SU-DHL-6 (cell line): Measurements from ENCODE around the gene CD6.

Experiments used
- H2AFZ ChIP-seq: fragments of 200-600 bp; sonication (generic); 2 replicates; pipeline ENCODE4 v1.6.1; 2014; ENCODE audit warnings: low read depth, mild to moderate bottlenecking, moderate library complexity, mixed read lengths, antibody characterized with exemption, low read length; ENCODE audit not compliant: severe bottlenecking
- H3F3A ChIP-seq: fragments of 200-600 bp; shearing (Covaris generic); 2 replicates; pipeline ENCODE4 v1.6.0; 2016; ENCODE audit warnings: antibody characterized with exemption, mild to moderate bottlenecking; ENCODE audit not compliant: insufficient read depth
- H3K27ac ChIP-seq: fragments of 200-600 bp; sonication (generic); 2 replicates; pipeline ENCODE4 v1.5.1; 2016; ENCODE audit warnings: low read depth, mild to moderate bottlenecking, low read length, moderate library complexity, mixed read lengths
- H3K27me3 ChIP-seq: fragments of 200-600 bp; sonication (generic), shearing (Covaris generic); 2 replicates; pipeline ENCODE4 v1.6.0; 2014; ENCODE audit warnings: mild to moderate bottlenecking, low read length
- H3K36me3 ChIP-seq: fragments of 200-600 bp; sonication (generic); 2 replicates; pipeline ENCODE4 v1.6.1; 2014; ENCODE audit warnings: mild to moderate bottlenecking, low read length, mixed read lengths
- H3K4me2 ChIP-seq: fragments of 300-600, 200-600 bp; shearing (Covaris generic), sonication (generic); 2 replicates; pipeline ENCODE4 v1.6.0; 2014; ENCODE audit warnings: low read length, low read depth, mild to moderate bottlenecking; ENCODE audit not compliant: poor library complexity, severe bottlenecking
- H3K4me3 ChIP-seq: fragments of 200-600 bp; sonication (generic); 2 replicates; pipeline ENCODE4 v1.5.1; 2014; ENCODE audit warnings: antibody characterized with exemption, low read length, mild to moderate bottlenecking, mixed read lengths; ENCODE audit not compliant: insufficient read depth, poor library complexity, severe bottlenecking
- H3K79me2 ChIP-seq: fragments of 200-600 bp; sonication (generic); 2 replicates; pipeline ENCODE4 v1.6.1; 2014; ENCODE audit warnings: mild to moderate bottlenecking, low read length, moderate library complexity; ENCODE audit not compliant: insufficient read depth
- H3K9ac ChIP-seq: fragments of 200-600 bp; sonication (generic); 2 replicates; pipeline ENCODE4 v1.7.0; 2014; ENCODE audit warnings: mild to moderate bottlenecking, low read length
- H3K9me2 ChIP-seq: fragments of 200-600 bp; sonication (generic); replicated peaks from 2 replicates; pipeline ENCODE4 v1.6.1; 2014; ENCODE audit warnings: low read length; ENCODE audit not compliant: insufficient read depth
- H3K9me3 ChIP-seq: fragments of 200-600 bp; sonication (generic); 2 replicates; pipeline ENCODE4 v1.6.1; 2014; ENCODE audit warnings: low read length, mixed read lengths; ENCODE audit not compliant: insufficient read depth
- H4K20me1 ChIP-seq: fragments of 200-600 bp; sonication (generic); 2 replicates; pipeline ENCODE4 v1.6.1; 2014; ENCODE audit warnings: low read depth, mild to moderate bottlenecking, antibody characterized with exemption, low read length, moderate library complexity, mixed read lengths
- EZH2phosphoT487 ChIP-seq: fragments of 200-600 bp; sonication (generic), shearing (Covaris generic); conservative IDR thresholded peaks from 2 replicates; pipeline ENCODE4 v1.6.1; 2018; ENCODE audit warnings: mild to moderate bottlenecking, antibody characterized with exemption, low read length, moderate library complexity, mixed read lengths
- TF ChIP-seq, protein P1 (sequence below): fragments of 200-600 bp; sonication (generic); IDR thresholded peaks from one replicate; pipeline ENCODE4 v1.5.1; 2017; ENCODE audit warnings: antibody characterized with exemption, mild to moderate bottlenecking, low read length, moderate library complexity; ENCODE audit not compliant: insufficient read depth, poor library complexity, severe bottlenecking

Gene CD6

DNA sequence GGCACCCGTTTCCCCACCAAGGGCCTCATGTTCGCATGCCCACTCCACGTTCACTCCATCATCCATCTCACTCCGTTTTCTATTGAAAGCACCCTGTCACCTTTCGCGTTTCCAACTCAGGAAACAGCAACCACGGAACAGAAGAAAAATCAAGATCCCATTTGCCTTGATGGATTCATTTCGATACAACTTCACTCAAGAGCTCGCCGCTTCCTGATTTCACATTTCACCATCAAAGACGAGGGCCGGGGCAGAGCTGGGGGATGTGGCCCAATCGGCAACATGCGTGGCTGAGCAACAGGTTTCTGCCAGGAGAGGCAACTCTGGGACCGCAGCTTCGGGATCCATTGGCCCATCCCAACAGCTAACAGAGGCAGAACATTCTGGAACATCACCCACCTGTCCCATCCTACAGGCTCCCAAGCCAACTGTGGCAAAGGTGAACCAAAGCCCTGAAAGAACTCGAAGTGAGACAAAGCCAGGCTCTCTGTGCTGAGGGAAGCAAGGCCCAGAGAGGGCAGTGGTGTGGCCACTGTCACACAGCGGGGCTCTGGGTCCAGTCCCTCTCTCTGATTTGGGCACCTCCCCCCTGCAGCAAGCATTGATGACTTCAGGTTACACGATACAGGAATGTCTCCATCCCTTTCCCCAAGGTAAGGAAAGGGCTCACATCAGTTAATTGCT, 94.6 kb downstream of the CD6 start:
- Histone ChIP-seq H3F3A (peaks cover 4% of the 10 kb centered on the region; the same call in 1 of the 2 replicates), H3K4me3 (no peak overlapping the region), H2AFZ (no peak overlapping the region), H3K4me2 (no peak overlapping the region), H3K9me2 (no peaks in the 10 kb centered on the region), H4K20me1 (no peaks in the 10 kb centered on the region), H3K36me3 (no peaks in the 10 kb centered on the region), H3K9me3 (no peaks in the 10 kb centered on the region), H3K79me2 (no peaks in the 10 kb centered on the region), H3K9ac (no peak overlapping the region), H3K27ac (no peak overlapping the region), H3K27me3 (no peaks in the 10 kb centered on the region)
- no peak for TF ChIP-seq EZH2phosphoT487
- TF ChIP-seq, protein P1, sequence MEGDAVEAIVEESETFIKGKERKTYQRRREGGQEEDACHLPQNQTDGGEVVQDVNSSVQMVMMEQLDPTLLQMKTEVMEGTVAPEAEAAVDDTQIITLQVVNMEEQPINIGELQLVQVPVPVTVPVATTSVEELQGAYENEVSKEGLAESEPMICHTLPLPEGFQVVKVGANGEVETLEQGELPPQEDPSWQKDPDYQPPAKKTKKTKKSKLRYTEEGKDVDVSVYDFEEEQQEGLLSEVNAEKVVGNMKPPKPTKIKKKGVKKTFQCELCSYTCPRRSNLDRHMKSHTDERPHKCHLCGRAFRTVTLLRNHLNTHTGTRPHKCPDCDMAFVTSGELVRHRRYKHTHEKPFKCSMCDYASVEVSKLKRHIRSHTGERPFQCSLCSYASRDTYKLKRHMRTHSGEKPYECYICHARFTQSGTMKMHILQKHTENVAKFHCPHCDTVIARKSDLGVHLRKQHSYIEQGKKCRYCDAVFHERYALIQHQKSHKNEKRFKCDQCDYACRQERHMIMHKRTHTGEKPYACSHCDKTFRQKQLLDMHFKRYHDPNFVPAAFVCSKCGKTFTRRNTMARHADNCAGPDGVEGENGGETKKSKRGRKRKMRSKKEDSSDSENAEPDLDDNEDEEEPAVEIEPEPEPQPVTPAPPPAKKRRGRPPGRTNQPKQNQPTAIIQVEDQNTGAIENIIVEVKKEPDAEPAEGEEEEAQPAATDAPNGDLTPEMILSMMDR, result no peak

- Histone ChIP-seq H3K4me3 (no peak overlapping the region), H3F3A (peaks cover 4% of the 10 kb centered on the region; the same call in 1 of the 2 replicates), H3K27me3 (no peaks in the 10 kb centered on the region), H3K27ac (no peak overlapping the region), H2AFZ (no peak overlapping the region), H3K36me3 (no peaks in the 10 kb centered on the region), H4K20me1 (no peaks in the 10 kb centered on the region), H3K9me3 (no peaks in the 10 kb centered on the region), H3K4me2 (no peak overlapping the region), H3K9ac (no peak overlapping the region), H3K79me2 (no peaks in the 10 kb centered on the region), H3K9me2 (no peaks in the 10 kb centered on the region)
- no peak for TF ChIP-seq EZH2phosphoT487
- TF ChIP-seq, protein P1, result no peak
These were observed 95.2 kb downstream of the CD6 start for GRCh38 chr11:61066645-61067044.

GRCh38 chr11:61067782-61068446, 96.4 kb downstream of the CD6 start:
- Histone ChIP-seq H2AFZ (no peak overlapping the region), H3K9ac (no peak overlapping the region), H3K4me3 (no peak overlapping the region), H3K27me3 (no peaks in the 10 kb centered on the region), H3K27ac (no peak overlapping the region), H3K79me2 (no peaks in the 10 kb centered on the region), H3F3A (peaks cover 4% of the 10 kb centered on the region; the same call in 1 of the 2 replicates), H4K20me1 (no peaks in the 10 kb centered on the region), H3K4me2 (no peak overlapping the region), H3K9me2 (no peaks in the 10 kb centered on the region), H3K9me3 (no peaks in the 10 kb centered on the region), H3K36me3 (no peaks in the 10 kb centered on the region)
- TF ChIP-seq EZH2phosphoT487, result no peak
- TF ChIP-seq, protein P1, result no peak
